WTC11 (cell line): Measurements from ENCODE around the gene FDPS.

Source experiments
- ARID4B ChIP-seq: sonication (generic); formaldehyde crosslinking; IDR thresholded peaks from 2 replicates; pipeline ENCODE4 v1.8.0; 2023; ENCODE audit warnings: missing genetic modification reagents, mild to moderate bottlenecking, borderline replicate concordance
- ATF2 ChIP-seq: sonication (generic); formaldehyde crosslinking; IDR thresholded peaks from 2 replicates; pipeline ENCODE4 v1.8.1; 2022; ENCODE audit warnings: low read depth, missing genetic modification reagents, borderline replicate concordance
- CBFB ChIP-seq: sonication (generic); formaldehyde crosslinking; IDR thresholded peaks from 2 replicates; pipeline ENCODE4 v1.8.1; 2022; ENCODE audit warnings: mild to moderate bottlenecking, low read depth, missing genetic modification reagents
- CREB1 ChIP-seq: sonication (generic); formaldehyde crosslinking; IDR thresholded peaks from 2 replicates; pipeline ENCODE4 v1.8.0; 2023; ENCODE audit warnings: mild to moderate bottlenecking, missing genetic modification reagents
- CTCF ChIP-seq: fragments of 200-600 bp; IDR thresholded peaks from 2 replicates; pipeline ENCODE4 v1.8.0; 2022; ENCODE audit warnings: antibody characterized with exemption
- MAX ChIP-seq: sonication (generic); formaldehyde crosslinking; IDR thresholded peaks from 2 replicates; pipeline ENCODE4 v1.8.0; 2022; ENCODE audit warnings: mild to moderate bottlenecking, missing genetic modification reagents
- MLX ChIP-seq: sonication (generic); formaldehyde crosslinking; IDR thresholded peaks from 2 replicates; pipeline ENCODE4 v1.8.1; 2023; ENCODE audit warnings: mild to moderate bottlenecking, missing genetic modification reagents, moderate library complexity
- PREB ChIP-seq: sonication (generic); formaldehyde crosslinking; IDR thresholded peaks from 2 replicates; pipeline ENCODE4 v1.8.1; 2022; ENCODE audit warnings: mild to moderate bottlenecking, missing genetic modification reagents, moderate library complexity, borderline replicate concordance
- PRRX2 ChIP-seq: fragments of 250-450 bp; sonication (Bioruptor Pico); IDR thresholded peaks from 2 replicates; pipeline ENCODE4 v1.8.0; 2021; ENCODE audit warnings: mild to moderate bottlenecking
- SMAD4 ChIP-seq: sonication (generic); formaldehyde crosslinking; IDR thresholded peaks from 2 replicates; pipeline ENCODE4 v1.8.0; 2022; ENCODE audit warnings: mild to moderate bottlenecking, missing genetic modification reagents
- SP1 ChIP-seq: sonication (generic); formaldehyde crosslinking; conservative IDR thresholded peaks from 2 replicates; pipeline ENCODE4 v1.8.1; 2022; ENCODE audit warnings: missing genetic modification reagents
- TEAD4 ChIP-seq: sonication (generic); formaldehyde crosslinking; IDR thresholded peaks from 2 replicates; pipeline ENCODE4 v1.8.0; 2022; ENCODE audit warnings: mild to moderate bottlenecking, missing genetic modification reagents
- ZBTB21 ChIP-seq: sonication (generic); formaldehyde crosslinking; IDR thresholded peaks from 2 replicates; pipeline ENCODE4 v1.8.1; 2023; ENCODE audit warnings: mild to moderate bottlenecking, missing genetic modification reagents, borderline replicate concordance

GRCh38 chr1:155286544-155286943 is 22.1 kb upstream of the FDPS start:
- TF ChIP-seq CTCF: no peak
- no peak for TF ChIP-seq PRRX2 (CRISPR knock-in tag)
- no peak for TF ChIP-seq PREB (CRISPR knock-in tag)
- TF ChIP-seq SP1: no peak
- TF ChIP-seq ARID4B (CRISPR knock-in tag): no peak
- TF ChIP-seq CREB1 (CRISPR knock-in tag): no peak
- TF ChIP-seq TEAD4 (CRISPR knock-in tag): no peak
- TF ChIP-seq MLX: no peak
- no peak for TF ChIP-seq ZBTB21 (CRISPR knock-in tag)
- TF ChIP-seq CBFB (CRISPR knock-in tag): no peak
- no peak for TF ChIP-seq SMAD4 (CRISPR knock-in tag)
- TF ChIP-seq MAX (CRISPR knock-in tag): no peak
- no peak for TF ChIP-seq ATF2 (CRISPR knock-in tag)
